ENCODE data around the gene DLGAP1. TPM values are rescaled to one million over a fixed set of nuclear protein-coding genes. Genes with fewer than 3 reads are reported as not detected.

Gene DLGAP1
- total and polyA plus RNA-seq, 2 of the 8 experiments (the other 6 are each of a cell fraction or from before 2014, with no cell fraction given): 11.8 to 16.9 TPM

- WGBS, 2 experiments (ENCODE audit: extremely low coverage in 1 of 2, insufficient coverage in 1 of 2, insufficient read length in 1 of 2, insufficient replicate concordance in 2 of 2, low coverage in 1 of 2, low lambda C conversion rate in 2 of 2, missing lambda C conversion rate in 1 of 2): 1% methylated on average over 4 of the region's 4 CpGs; no CpG with 5 or more reads in 1 of the 2 experiments
- POLR2A ChIA-PET (ENCODE audit: partially characterized antibody): interaction anchor here (0.8 to 4.0 kb wide), 39 partner anchors 9 to 357 kb away, joined by 3 to 68 read pairs (median 9); partner anchors contain the start of gene MYL12A
- H3K56ac ChIP-seq (replicated peaks; ENCODE audit: insufficient read length, low read depth, low read length): peak overlapping the region; percentile 97
Observed at GRCh38 chr18:3604235-3604497, 850.9 kb downstream of the DLGAP1 start.

More at GRCh38 chr18:3604235-3604497, 850.9 kb downstream of the DLGAP1 start:
- peaks cover 4 to 39% of the 10 kb centered on the region in 2 experiments; a peak in 3 of 4 replicates for H3K79me2 ChIP-seq (ENCODE audit: control insufficient read depth in 1 of 2, insufficient read depth in 2 of 2, low read length in 2 of 2)
- no peak for TF ChIP-seq EZH2 (IDR thresholded peaks at IDR 0.05; ENCODE audit: low read depth, low read length, severe bottlenecking)
- peak; percentile 86 for TF ChIP-seq POLR2AphosphoS5 (IDR thresholded peaks at IDR 0.05; ENCODE audit: low read depth, low read length)
- TF ChIP-seq RBBP5 (IDR thresholded peaks at IDR 0.05; ENCODE audit: borderline replicate concordance, low read depth, low read length): no peak
- TF ChIP-seq CBX8 (IDR thresholded peaks at IDR 0.05; ENCODE audit: borderline replicate concordance, low read depth, low read length): no peak
- TF ChIP-seq SAP30 (IDR thresholded peaks at IDR 0.05; ENCODE audit: insufficient read depth, insufficient replicate concordance, low read length): peak; percentile 2
- no peak for TF ChIP-seq GABPA (IDR thresholded peaks at IDR 0.05; ENCODE audit: borderline replicate concordance, insufficient read depth, low read length)
- TF ChIP-seq HDAC6 (IDR thresholded peaks at IDR 0.05; ENCODE audit: low read depth, low read length): no peak
- peak; percentile 72 to 85 for TF ChIP-seq POLR2A (IDR thresholded peaks at IDR 0.05; ENCODE audit: control extremely low read depth in 1 of 2, low read depth in 2 of 2, low read length in 2 of 2)
- TF ChIP-seq ATF3 (IDR thresholded peaks at IDR 0.05; ENCODE audit: insufficient read depth, low read depth, low read length): no peak
- peak; percentile 70 for TF ChIP-seq TAF7 (optimal IDR thresholded peaks at IDR 0.05; ENCODE audit: borderline replicate concordance, low read depth, low read length)
- no peak; the same call in 1 of the 2 replicates for TF ChIP-seq TAF1 (IDR thresholded peaks at IDR 0.05; ENCODE audit: low read depth, low read length)
- no peak for TF ChIP-seq KDM5A (IDR thresholded peaks at IDR 0.05; ENCODE audit: low read length)
- peak overlapping the region; percentile 47 to 91 (median 80) for H3K4me3 ChIP-seq (ENCODE audit: extremely low read depth in 1 of 4, insufficient read depth in 2 of 4, low read depth in 3 of 4, low read length in 4 of 4)
- H2AK5ac ChIP-seq (ENCODE audit: low read depth, low read length): peak overlapping the region; percentile 78
- H4K91ac ChIP-seq (replicated peaks; ENCODE audit: insufficient read length, low read length): peak overlapping the region; percentile 94
- peak overlapping the region; percentile 90 for H4K5ac ChIP-seq (ENCODE audit: insufficient read length, low read depth, low read length)
- no peak overlapping the region for H4K8ac ChIP-seq (ENCODE audit: extremely low read depth, insufficient read depth, low read length)
- DNase-seq (ENCODE audit: low read depth in 1 of 2, low spot score in 2 of 2) (no peak), FAIRE-seq (no peak)
- peak overlapping the region; percentile 86; the same call in 1 of the 2 replicates for H2BK12ac ChIP-seq (ENCODE audit: low read depth, low read length)
- H3K9me3 ChIP-seq (ENCODE audit: insufficient read depth in 2 of 2, low read depth in 1 of 2, low read length in 1 of 2): no peaks in the 10 kb centered on the region
- H2BK5ac ChIP-seq (ENCODE audit: low read depth, low read length): peak overlapping the region; percentile 97
- CTCF ChIA-PET (ENCODE audit: partially characterized antibody): interaction anchor here (0.9 to 5.6 kb wide), 12 partner anchors 10 to 320 kb away, joined by 3 to 48 read pairs (median 4); no protein-coding TSS in a partner anchor
- H3K4me1 ChIP-seq (replicated peaks in 1 of 4; ENCODE audit: control insufficient read depth in 3 of 4, insufficient read depth in 4 of 4, low read length in 3 of 4): peaks cover 5 to 16% (median 11%) of the 10 kb centered on the region in 4 experiments; a peak in 5 of 7 replicates
- H4K20me1 ChIP-seq (replicated peaks in 1 of 2; ENCODE audit: control insufficient read depth in 1 of 2, insufficient read depth in 2 of 2, low read length in 2 of 2): no peaks in the 10 kb centered on the region
- peak overlapping the region; percentile 87 for H3K27ac ChIP-seq (ENCODE audit: low read depth, low read length)
- peak overlapping the region; percentile 67 to 88 for H3K4me2 ChIP-seq (ENCODE audit: insufficient read depth in 1 of 2, low read depth in 2 of 2, low read length in 2 of 2)
- no peak overlapping the region for H2BK15ac ChIP-seq (ENCODE audit: low read length)
- H3K23ac ChIP-seq (ENCODE audit: insufficient read length): no peak overlapping the region
- peak overlapping the region; percentile 98 for H3K18ac ChIP-seq (ENCODE audit: extremely low read depth, low read length)
- peak overlapping the region; percentile 96 for H2BK120ac ChIP-seq (replicated peaks; ENCODE audit: low read depth, low read length)
- H3K36me3 ChIP-seq (ENCODE audit: control insufficient read depth in 2 of 4, insufficient read depth in 4 of 4, low read length in 3 of 4): peaks cover 0 to 30% (median 8%) of the 10 kb centered on the region in 4 experiments; a peak in 4 of 8 replicates
- H3K79me1 ChIP-seq (ENCODE audit: low read depth, low read length): no peaks in the 10 kb centered on the region
- no peaks in the 10 kb centered on the region for H3K27me3 ChIP-seq (replicated peaks in 1 of 4; ENCODE audit: control insufficient read depth in 3 of 4, extremely low read depth in 1 of 4, insufficient read depth in 3 of 4, low read length in 3 of 4)
- H2BK20ac ChIP-seq (ENCODE audit: low read length): peak overlapping the region; percentile 37; the same call in 1 of the 2 replicates
- H3K23me2 ChIP-seq (ENCODE audit: low read depth, low read length): peaks cover 22% of the 10 kb centered on the region
- H3K4ac ChIP-seq (replicated peaks; ENCODE audit: insufficient read length, low read depth, low read length): peak overlapping the region; percentile 40
- peak overlapping the region; percentile 37 for H3K14ac ChIP-seq (ENCODE audit: insufficient read length)
- no peak overlapping the region for H2AFZ ChIP-seq (ENCODE audit: low read length)
- peak overlapping the region; percentile 70 to 83 (median 76) for H3K9ac ChIP-seq (replicated peaks in 1 of 4; ENCODE audit: extremely low read depth in 1 of 4, low read depth in 3 of 4, low read length in 3 of 4)
